ENCODE measurements around the gene UBAP1L.
"Not testable (repeated sequence)": the region's sequence is repeated elsewhere in the genome, so short reads cannot be mapped to it uniquely, and the experiment has no call there.

UBAP1L gene

GRCh38 chr15:65099336-65099735 is 15.7 kb downstream of the UBAP1L start:
- DNase-seq: no peak

GRCh38 chr15:65097651-65098263 is 17.2 kb downstream of the UBAP1L start:
- no peak for DNase-seq

- no peak for DNase-seq
Measured at GRCh38 chr15:65096481-65097385, 18.3 kb downstream of the UBAP1L start.

- no peak for DNase-seq
Measured at GRCh38 chr15:65095747-65096104, 19.3 kb downstream of the UBAP1L start.

- DNase-seq: no peak
Measured at GRCh38 chr15:65095011-65095746, 19.8 kb downstream of the UBAP1L start.

GRCh38 chr15:65094294-65094995 is 20.6 kb downstream of the UBAP1L start:
- no peak for DNase-seq

GRCh38 chr15:65093793-65094170 is 21.2 kb downstream of the UBAP1L start:
- not testable (repeated sequence) for DNase-seq

GRCh38 chr15:65092911-65093792 is 21.8 kb downstream of the UBAP1L start:
- DNase-seq: no peak

GRCh38 chr15:65091946-65092770 is 22.8 kb downstream of the UBAP1L start:
- DNase-seq: no peak

- no peak for DNase-seq
Measured at GRCh38 chr15:65089206-65089824, 25.7 kb downstream of the UBAP1L start.

- no peak for DNase-seq
Measured at GRCh38 chr15:65088643-65089021, 26.4 kb downstream of the UBAP1L start.

GRCh38 chr15:65087873-65088642 is 26.9 kb downstream of the UBAP1L start:
- no peak for DNase-seq

- no peak for DNase-seq
Measured at GRCh38 chr15:65087411-65087810, 27.6 kb downstream of the UBAP1L start.

GRCh38 chr15:65086680-65087111 is 28.3 kb downstream of the UBAP1L start:
- DNase-seq: no peak

GRCh38 chr15:65085990-65086679 is 28.9 kb downstream of the UBAP1L start:
- no peak for DNase-seq

GRCh38 chr15:65085207-65085753 is 29.7 kb downstream of the UBAP1L start:
- DNase-seq: no peak

- no peak for DNase-seq
Measured at GRCh38 chr15:65084500-65085206, 30.3 kb downstream of the UBAP1L start.

- DNase-seq: no peak
Measured at GRCh38 chr15:65083262-65083701, 31.7 kb downstream of the UBAP1L start.
